ENCODE data around the gene GPR52.

- TF ChIP-seq CTCF (IDR thresholded peaks at IDR 0.05; ENCODE audit: insufficient read depth, low read length, poor library complexity, severe bottlenecking) = no peak
- no peak for TF ChIP-seq EZH2phosphoT487 (conservative IDR thresholded peaks at IDR 0.05; ENCODE audit: low read length)
These were observed 22.6 kb upstream of the GPR52 start for GRCh38 chr1:174425121-174425520.
